ENCODE measurements around the gene PHKB.

- TF ChIP-seq CTCF (IDR thresholded peaks at IDR 0.05; ENCODE audit: poor library complexity, severe bottlenecking) (no peak), TAF1 (IDR thresholded peaks at IDR 0.05; ENCODE audit: low read depth) (no peak), POLR2AphosphoS5 (IDR thresholded peaks at IDR 0.05) (no peak), REST (IDR thresholded peaks at IDR 0.05; ENCODE audit: borderline replicate concordance) (no peak)
Measured at GRCh38 chr16:47638175-47638574, 177.0 kb downstream of the PHKB start.
